ENCODE results near the gene CDC14C.

Gene CDC14C

GRCh38 chr7:48932126-48932910 lies 8.0 kb downstream of the CDC14C start:
- no peaks in the 10 kb centered on the region for H3K79me1 ChIP-seq (ENCODE audit: low read depth, low read length)
- no peak overlapping the region for H2BK15ac ChIP-seq (ENCODE audit: low read length)
- H3K4me1 ChIP-seq (ENCODE audit: control insufficient read depth in 2 of 2, insufficient read depth in 1 of 2, low read depth in 1 of 2, low read length in 2 of 2) = no peaks in the 10 kb centered on the region
- H3K4me2 ChIP-seq (ENCODE audit: insufficient read depth, low read length, poor library complexity, severe bottlenecking) = no peak overlapping the region
- no peak overlapping the region for H3K27ac ChIP-seq (replicated peaks; ENCODE audit: low read length)
- no peak overlapping the region for H3K4ac ChIP-seq (ENCODE audit: low read length)
- DNase-seq (ENCODE audit: low spot score) = no peak
- H3K18ac ChIP-seq (ENCODE audit: low read length) = no peak overlapping the region
- peaks cover 0 to 2% of the 10 kb centered on the region in 2 donors for H3K9me3 ChIP-seq (replicated peaks in 1 of 2; ENCODE audit: control insufficient read depth in 2 of 2, insufficient read depth in 1 of 2, low read depth in 1 of 2, low read length in 2 of 2)
- no peak overlapping the region for H2BK120ac ChIP-seq (ENCODE audit: low read depth, low read length)
- H4K8ac ChIP-seq (ENCODE audit: low read depth, low read length) = no peak overlapping the region
- H3K9ac ChIP-seq (ENCODE audit: low read depth, low read length, poor library complexity) = no peak overlapping the region
- H2BK12ac ChIP-seq (ENCODE audit: low read length) = no peak overlapping the region
- no peak overlapping the region for H2AK5ac ChIP-seq (ENCODE audit: low read depth, low read length)
- no peak overlapping the region for H3K4me3 ChIP-seq (ENCODE audit: low read length in 2 of 2)
- H3K27me3 ChIP-seq (ENCODE audit: control insufficient read depth in 3 of 3, insufficient read depth in 3 of 3, low read depth in 1 of 3, low read length in 3 of 3) = no peaks in the 10 kb centered on the region
- WGBS, 2 donors (ENCODE audit: extremely low coverage in 2 of 2, insufficient read length in 2 of 2, insufficient replicate concordance in 1 of 2) = no CpG with 5 or more reads among the region's 2 CpGs
- H3K23ac ChIP-seq (ENCODE audit: low read depth, low read length, poor library complexity) = no peak overlapping the region
- no peak overlapping the region for H3K14ac ChIP-seq (ENCODE audit: low read length)
- no peaks in the 10 kb centered on the region for H3K36me3 ChIP-seq (replicated peaks in 1 of 2; ENCODE audit: control insufficient read depth in 2 of 2, insufficient read depth in 2 of 2, low read length in 2 of 2)
- H4K91ac ChIP-seq (ENCODE audit: low read depth, low read length, poor library complexity) = no peak overlapping the region
- H2AFZ ChIP-seq (ENCODE audit: low read length) = no peak overlapping the region
- no peak overlapping the region for H2BK5ac ChIP-seq (ENCODE audit: low read length)

GRCh38 chr7:48933549-48934085 lies 9.3 kb downstream of the CDC14C start:
- Histone ChIP-seq H2BK12ac (ENCODE audit: low read length) (no peak overlapping the region), H3K18ac (ENCODE audit: low read length) (no peak overlapping the region), H3K27ac (replicated peaks; ENCODE audit: low read length) (no peak overlapping the region), H2AK5ac (ENCODE audit: low read depth, low read length) (no peak overlapping the region), H2BK15ac (ENCODE audit: low read length) (no peak overlapping the region), H3K36me3 (replicated peaks in 1 of 2; ENCODE audit: control insufficient read depth in 2 of 2, insufficient read depth in 2 of 2, low read length in 2 of 2) (no peaks in the 10 kb centered on the region), H2BK5ac (ENCODE audit: low read length) (no peak overlapping the region), H3K9ac (ENCODE audit: low read depth, low read length, poor library complexity) (no peak overlapping the region), H2BK120ac (ENCODE audit: low read depth, low read length) (no peak overlapping the region), H3K14ac (ENCODE audit: low read length) (no peak overlapping the region), H3K4me2 (ENCODE audit: insufficient read depth, low read length, poor library complexity, severe bottlenecking) (no peak overlapping the region), H3K4ac (ENCODE audit: low read length) (no peak overlapping the region), H2AFZ (ENCODE audit: low read length) (no peak overlapping the region), H4K8ac (ENCODE audit: low read depth, low read length) (no peak overlapping the region), H3K9me3 (replicated peaks in 1 of 2; ENCODE audit: control insufficient read depth in 2 of 2, insufficient read depth in 1 of 2, low read depth in 1 of 2, low read length in 2 of 2) (peaks cover 0 to 2% of the 10 kb centered on the region in 2 donors), H3K4me1 (ENCODE audit: control insufficient read depth in 2 of 2, insufficient read depth in 1 of 2, low read depth in 1 of 2, low read length in 2 of 2) (no peaks in the 10 kb centered on the region), H3K4me3 (ENCODE audit: low read length in 2 of 2) (no peak overlapping the region), H3K79me1 (ENCODE audit: low read depth, low read length) (no peaks in the 10 kb centered on the region), H3K27me3 (ENCODE audit: control insufficient read depth in 3 of 3, insufficient read depth in 3 of 3, low read depth in 1 of 3, low read length in 3 of 3) (no peaks in the 10 kb centered on the region), H3K23ac (ENCODE audit: low read depth, low read length, poor library complexity) (no peak overlapping the region), H4K91ac (ENCODE audit: low read depth, low read length, poor library complexity) (no peak overlapping the region)
- no peak for DNase-seq (ENCODE audit: low spot score)
- no CpG with 5 or more reads among the region's 3 CpGs for WGBS, 2 donors (ENCODE audit: extremely low coverage in 2 of 2, insufficient read length in 2 of 2, insufficient replicate concordance in 1 of 2)

- no peaks in the 10 kb centered on the region for H3K79me1 ChIP-seq (ENCODE audit: low read depth, low read length)
- no peak overlapping the region for H3K4ac ChIP-seq (ENCODE audit: low read length)
- no peaks in the 10 kb centered on the region for H3K36me3 ChIP-seq (replicated peaks in 1 of 2; ENCODE audit: control insufficient read depth in 2 of 2, insufficient read depth in 2 of 2, low read length in 2 of 2)
- no peak overlapping the region for H3K27ac ChIP-seq (replicated peaks; ENCODE audit: low read length)
- no peak for DNase-seq (ENCODE audit: low spot score)
- H2BK15ac ChIP-seq (ENCODE audit: low read length) = no peak overlapping the region
- no peak overlapping the region for H2BK120ac ChIP-seq (ENCODE audit: low read depth, low read length)
- H3K9me3 ChIP-seq (replicated peaks in 1 of 2; ENCODE audit: control insufficient read depth in 2 of 2, insufficient read depth in 1 of 2, low read depth in 1 of 2, low read length in 2 of 2) = no peaks in the 10 kb centered on the region
- no peak overlapping the region for H3K9ac ChIP-seq (ENCODE audit: low read depth, low read length, poor library complexity)
- H2AFZ ChIP-seq (ENCODE audit: low read length) = peak overlapping the region; percentile 58
- WGBS, 2 donors (ENCODE audit: extremely low coverage in 2 of 2, insufficient read length in 2 of 2, insufficient replicate concordance in 1 of 2) = no CpG with 5 or more reads among the region's 4 CpGs
- H2BK5ac ChIP-seq (ENCODE audit: low read length) = no peak overlapping the region
- H3K4me1 ChIP-seq (ENCODE audit: control insufficient read depth in 2 of 2, insufficient read depth in 1 of 2, low read depth in 1 of 2, low read length in 2 of 2) = no peaks in the 10 kb centered on the region
- no peak overlapping the region for H3K14ac ChIP-seq (ENCODE audit: low read length)
- no peak overlapping the region for H3K18ac ChIP-seq (ENCODE audit: low read length)
- H2BK12ac ChIP-seq (ENCODE audit: low read length) = no peak overlapping the region
- no peak overlapping the region for H3K23ac ChIP-seq (ENCODE audit: low read depth, low read length, poor library complexity)
- no peak overlapping the region for H3K4me3 ChIP-seq (ENCODE audit: low read length in 2 of 2)
- no peak overlapping the region for H4K91ac ChIP-seq (ENCODE audit: low read depth, low read length, poor library complexity)
- H4K8ac ChIP-seq (ENCODE audit: low read depth, low read length) = no peak overlapping the region
- no peaks in the 10 kb centered on the region for H3K27me3 ChIP-seq (ENCODE audit: control insufficient read depth in 3 of 3, insufficient read depth in 3 of 3, low read depth in 1 of 3, low read length in 3 of 3)
- no peak overlapping the region for H3K4me2 ChIP-seq (ENCODE audit: insufficient read depth, low read length, poor library complexity, severe bottlenecking)
- no peak overlapping the region for H2AK5ac ChIP-seq (ENCODE audit: low read depth, low read length)
Observed at GRCh38 chr7:48938539-48939295, 14.4 kb downstream of the CDC14C start.
